ENCODE results near the gene TBCD.

The TBCD gene

GRCh38 chr17:82871776-82872561 lies 120.1 kb downstream of the TBCD start:
- no peak for DNase-seq (ENCODE audit: low read depth)

- no peak for DNase-seq (ENCODE audit: low read depth)
Measured at GRCh38 chr17:82872591-82873520, 121.0 kb downstream of the TBCD start.

GRCh38 chr17:82873521-82873920 lies 121.7 kb downstream of the TBCD start:
- DNase-seq (ENCODE audit: low read depth), result no peak

- no peak for DNase-seq (ENCODE audit: low read depth)
Measured at GRCh38 chr17:82874011-82874835, 122.4 kb downstream of the TBCD start.

GRCh38 chr17:82875407-82875856 lies 123.6 kb downstream of the TBCD start:
- DNase-seq (ENCODE audit: low read depth), result no peak

- DNase-seq (ENCODE audit: low read depth), result no peak
Measured at GRCh38 chr17:82876149-82876548, 124.3 kb downstream of the TBCD start.

GRCh38 chr17:82876602-82877379 lies 124.9 kb downstream of the TBCD start:
- DNase-seq (ENCODE audit: low read depth), result no peak

GRCh38 chr17:82878527-82878926 lies 126.7 kb downstream of the TBCD start:
- no peak for DNase-seq (ENCODE audit: low read depth)

- no peak for DNase-seq (ENCODE audit: low read depth)
Measured at GRCh38 chr17:82879241-82879640, 127.4 kb downstream of the TBCD start.

GRCh38 chr17:82880620-82881323 lies 128.9 kb downstream of the TBCD start:
- DNase-seq (ENCODE audit: low read depth), result no peak

GRCh38 chr17:82881324-82881823 lies 129.5 kb downstream of the TBCD start:
- DNase-seq (ENCODE audit: low read depth), result no peak

GRCh38 chr17:82881900-82882714 lies 130.2 kb downstream of the TBCD start:
- DNase-seq (ENCODE audit: low read depth), result no peak

GRCh38 chr17:82882715-82883418 lies 131.0 kb downstream of the TBCD start:
- peak; percentile 66 for DNase-seq (ENCODE audit: low read depth)

- no peak for DNase-seq (ENCODE audit: low read depth)
Measured at GRCh38 chr17:82883419-82884031, 131.7 kb downstream of the TBCD start.

GRCh38 chr17:82884341-82884969 lies 132.6 kb downstream of the TBCD start:
- DNase-seq (ENCODE audit: low read depth), result no peak

- DNase-seq (ENCODE audit: low read depth), result no peak
Measured at GRCh38 chr17:82884970-82885353, 133.1 kb downstream of the TBCD start.

GRCh38 chr17:82887255-82888164 lies 135.6 kb downstream of the TBCD start:
- DNase-seq (ENCODE audit: low read depth), result no peak
